ENCODE results near the gene BCL2.

The BCL2 gene

GRCh38 chr18:63317982-63318888, 1.3 kb downstream of the BCL2 start (continued):
- TF ChIP-seq POU6F1 (CRISPR knock-in tag; IDR thresholded peaks at IDR 0.05; ENCODE audit: borderline replicate concordance, low read depth) = no peak
- no peak for TF ChIP-seq ESRRG (CRISPR knock-in tag; IDR thresholded peaks at IDR 0.05)
- no peak for TF ChIP-seq CSDC2 (CRISPR knock-in tag; IDR thresholded peaks at IDR 0.05)
- TF ChIP-seq PATZ1 (CRISPR knock-in tag; IDR thresholded peaks at IDR 0.05; ENCODE audit: borderline replicate concordance) = no peak
- no peak; the same call in 1 of the 2 replicates for TF ChIP-seq ZFP30 (CRISPR knock-in tag; IDR thresholded peaks at IDR 0.05)
- no peak for TF ChIP-seq ZNF8 (CRISPR knock-in tag; IDR thresholded peaks at IDR 0.05)

- no peak for ATAC-seq
- no peak for TF ChIP-seq GLIS3 (CRISPR knock-in tag; IDR thresholded peaks at IDR 0.05)
Observed at GRCh38 chr18:63317556-63317946, 2.0 kb downstream of the BCL2 start.

GRCh38 chr18:63316612-63317555, 2.7 kb downstream of the BCL2 start:
- ATAC-seq = no peak
- TF ChIP-seq ZC3H10 (CRISPR knock-in tag; IDR thresholded peaks at IDR 0.05) (no peak), ESRRG (CRISPR knock-in tag; IDR thresholded peaks at IDR 0.05) (no peak), CREB5 (CRISPR knock-in tag; IDR thresholded peaks at IDR 0.05; ENCODE audit: low read depth) (no peak), POU6F1 (CRISPR knock-in tag; IDR thresholded peaks at IDR 0.05; ENCODE audit: borderline replicate concordance, low read depth) (no peak), ZFP30 (CRISPR knock-in tag; IDR thresholded peaks at IDR 0.05) (no peak), GLIS3 (CRISPR knock-in tag; IDR thresholded peaks at IDR 0.05) (no peak), TOX (CRISPR knock-in tag; IDR thresholded peaks at IDR 0.05; ENCODE audit: borderline replicate concordance) (no peak), ZFP3 (CRISPR knock-in tag; IDR thresholded peaks at IDR 0.05) (no peak), ZNF565 (CRISPR knock-in tag; conservative IDR thresholded peaks at IDR 0.05; ENCODE audit: low read depth) (no peak), TCF4 (CRISPR knock-in tag; IDR thresholded peaks at IDR 0.05; ENCODE audit: borderline replicate concordance) (no peak), ARNTL (CRISPR knock-in tag; IDR thresholded peaks at IDR 0.05; ENCODE audit: borderline replicate concordance, low read depth) (no peak), RARB (CRISPR knock-in tag; IDR thresholded peaks at IDR 0.05) (no peak), CSDC2 (CRISPR knock-in tag; IDR thresholded peaks at IDR 0.05) (no peak), PPARA (CRISPR knock-in tag; IDR thresholded peaks at IDR 0.05; ENCODE audit: borderline replicate concordance) (no peak), SNAI2 (CRISPR knock-in tag; IDR thresholded peaks at IDR 0.05) (no peak), CSRNP3 (CRISPR knock-in tag; IDR thresholded peaks at IDR 0.05) (no peak), BACH2 (CRISPR knock-in tag; IDR thresholded peaks at IDR 0.05; ENCODE audit: borderline replicate concordance) (no peak)

Measured in SK-N-SH treated with all-trans-retinoic acid at 6 μM for 48 hours (cell line).